GM12864 (cell line): ENCODE measurements around the gene TBC1D22B.
"Not testable (repeated sequence)": the region's sequence is repeated elsewhere in the genome, so short reads cannot be mapped to it uniquely, and the experiment has no call there.

Experiments
- DNase-seq: peaks from one replicate; pipeline ENCODE4 v3.0.0-alpha.2; 2011; ENCODE audit warnings: low read depth
- H3K4me3 ChIP-seq: 2 replicates; pipeline ENCODE4 v1.5.1; 2011; ENCODE audit warnings: mild to moderate bottlenecking, low read depth, low read length, control low read depth
- TF ChIP-seq, protein P1 (sequence below): IDR thresholded peaks from 2 replicates; pipeline ENCODE4 v1.5.1; 2011; ENCODE audit warnings: low read depth, mild to moderate bottlenecking, moderate library complexity, low read length, control low read depth, inconsistent platforms; ENCODE audit errors: missing control alignments

The TBC1D22B gene

DNA sequence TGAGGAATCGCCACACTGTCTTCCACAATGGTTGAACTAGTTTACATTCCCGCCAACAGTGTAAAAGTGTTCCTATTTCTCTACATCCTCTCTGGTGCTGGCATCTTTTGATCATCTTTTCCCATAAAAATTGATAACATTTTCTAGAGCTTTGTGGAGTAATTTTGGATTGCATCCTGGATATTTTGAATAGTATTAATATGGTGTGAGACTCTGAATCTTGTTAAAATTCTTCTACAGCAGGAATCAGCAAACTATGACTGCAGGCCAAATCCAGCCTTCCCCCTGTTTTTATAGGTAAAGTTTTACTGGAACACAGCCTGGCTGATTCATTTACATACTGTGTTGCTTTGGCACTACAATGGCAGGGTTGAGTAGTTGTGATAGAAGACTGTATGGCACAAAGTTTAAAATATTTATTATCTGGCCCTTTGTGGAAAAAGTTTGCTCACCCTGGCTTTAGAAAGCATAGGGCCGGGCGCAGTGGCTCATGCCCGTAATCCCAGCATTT lies 81.2 kb downstream of the TBC1D22B start:
- H3K4me3 ChIP-seq: no peak overlapping the region
- no peak for DNase-seq
- TF ChIP-seq, protein P1, sequence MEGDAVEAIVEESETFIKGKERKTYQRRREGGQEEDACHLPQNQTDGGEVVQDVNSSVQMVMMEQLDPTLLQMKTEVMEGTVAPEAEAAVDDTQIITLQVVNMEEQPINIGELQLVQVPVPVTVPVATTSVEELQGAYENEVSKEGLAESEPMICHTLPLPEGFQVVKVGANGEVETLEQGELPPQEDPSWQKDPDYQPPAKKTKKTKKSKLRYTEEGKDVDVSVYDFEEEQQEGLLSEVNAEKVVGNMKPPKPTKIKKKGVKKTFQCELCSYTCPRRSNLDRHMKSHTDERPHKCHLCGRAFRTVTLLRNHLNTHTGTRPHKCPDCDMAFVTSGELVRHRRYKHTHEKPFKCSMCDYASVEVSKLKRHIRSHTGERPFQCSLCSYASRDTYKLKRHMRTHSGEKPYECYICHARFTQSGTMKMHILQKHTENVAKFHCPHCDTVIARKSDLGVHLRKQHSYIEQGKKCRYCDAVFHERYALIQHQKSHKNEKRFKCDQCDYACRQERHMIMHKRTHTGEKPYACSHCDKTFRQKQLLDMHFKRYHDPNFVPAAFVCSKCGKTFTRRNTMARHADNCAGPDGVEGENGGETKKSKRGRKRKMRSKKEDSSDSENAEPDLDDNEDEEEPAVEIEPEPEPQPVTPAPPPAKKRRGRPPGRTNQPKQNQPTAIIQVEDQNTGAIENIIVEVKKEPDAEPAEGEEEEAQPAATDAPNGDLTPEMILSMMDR: no peak

GRCh38 chr6:37339741-37340638 lies 82.4 kb downstream of the TBC1D22B start:
- DNase-seq: no peak
- TF ChIP-seq, protein P1: no peak
- H3K4me3 ChIP-seq: no peak overlapping the region

DNA sequence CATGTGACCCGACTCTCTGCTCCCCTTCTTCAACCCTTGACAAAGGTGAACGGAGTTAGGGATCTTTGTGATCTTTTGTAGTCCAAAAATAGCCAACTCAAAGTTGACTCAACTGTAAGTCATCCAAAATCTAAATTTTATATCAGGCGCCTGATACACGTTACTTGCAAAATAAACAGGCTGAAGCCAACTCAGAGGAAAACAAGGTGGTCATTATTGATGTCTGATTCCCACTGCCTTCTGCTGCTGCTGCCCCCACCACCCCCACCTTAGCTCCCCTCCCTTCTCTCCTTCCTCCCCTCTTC lies 83.0 kb downstream of the TBC1D22B start:
- TF ChIP-seq, protein P1: no peak
- DNase-seq: no peak
- no peak overlapping the region for H3K4me3 ChIP-seq

- H3K4me3 ChIP-seq: no peak overlapping the region
- TF ChIP-seq, protein P1: no peak
- no peak for DNase-seq
Measured at GRCh38 chr6:37343248-37343647, 85.7 kb downstream of the TBC1D22B start.

DNA sequence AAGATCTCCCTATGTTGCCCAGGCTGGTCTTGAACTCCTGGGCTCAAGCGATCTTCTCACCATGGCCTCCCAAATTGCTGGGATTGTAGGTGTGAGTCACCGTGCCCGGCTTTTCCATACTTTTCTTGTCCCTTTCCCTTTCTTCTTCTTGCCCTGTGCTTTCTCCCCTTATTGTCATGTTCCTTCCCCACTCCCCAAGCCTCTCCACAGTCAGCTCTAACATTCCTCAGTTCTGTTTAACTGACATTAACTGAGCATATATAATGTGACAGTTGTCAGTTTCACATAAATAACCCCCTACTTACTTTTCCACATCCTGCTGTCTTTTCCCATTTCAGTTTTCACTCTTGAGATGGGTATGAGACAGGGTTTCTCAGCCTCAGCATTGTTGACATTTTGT lies 86.7 kb downstream of the TBC1D22B start:
- DNase-seq: no peak
- no peak overlapping the region for H3K4me3 ChIP-seq
- TF ChIP-seq, protein P1: no peak

DNA sequence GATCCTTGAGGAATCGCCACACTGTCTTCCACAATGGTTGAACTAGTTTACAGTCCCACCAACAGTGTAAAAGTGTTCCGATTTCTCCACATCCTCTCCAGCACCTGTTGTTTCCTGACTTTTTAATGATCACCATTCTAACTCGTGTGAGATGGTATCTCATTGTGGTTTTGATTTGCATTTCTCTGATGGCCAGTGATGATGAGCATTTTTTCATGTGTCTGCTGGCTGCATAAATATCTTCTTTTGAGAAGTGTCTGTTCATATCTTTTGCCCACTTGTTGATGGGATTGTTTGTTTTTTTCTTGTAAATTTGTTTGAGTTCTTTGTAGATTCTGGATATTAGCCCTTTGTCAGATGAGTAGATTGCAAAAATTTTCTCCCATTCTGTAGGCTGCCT lies 88.2 kb downstream of the TBC1D22B start:
- not testable (repeated sequence) for H3K4me3 ChIP-seq, DNase-seq

DNA sequence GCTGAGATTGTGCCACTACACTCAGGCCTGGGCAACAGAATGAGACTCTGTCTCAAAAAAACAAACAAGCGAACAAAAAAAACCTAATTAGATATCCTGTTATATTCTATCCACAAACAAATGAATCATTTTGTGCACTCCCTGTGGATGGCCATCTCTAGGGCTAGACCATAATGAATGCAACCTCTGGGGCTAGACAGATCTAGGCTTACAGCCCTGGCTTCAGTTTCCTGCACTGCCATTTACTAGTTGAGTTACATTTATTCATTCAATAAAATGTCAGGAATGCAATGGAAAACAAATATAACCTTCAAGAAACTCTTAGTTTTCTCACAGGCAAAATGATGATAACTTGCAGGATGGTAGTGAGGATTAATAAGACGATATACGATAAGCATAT lies 89.6 kb downstream of the TBC1D22B start:
- DNase-seq: no peak

More for the DNA sequence above, 89.6 kb downstream of the TBC1D22B start:
- no peak overlapping the region for H3K4me3 ChIP-seq
- TF ChIP-seq, protein P1: no peak
